SKM-1 treated with dmso at 0.1 percent for 144 hours (cell line): ENCODE results near the gene ESCO1.

ENCODE experiments used
- DNase-seq: peaks from one replicate; lab custom pipeline; 2025; ENCODE audit not compliant: unreplicated experiment; lab: John Stamatoyannopoulos, UW

ESCO1 gene

GRCh38 chr18:21489919-21490495 lies 110.5 kb downstream of the ESCO1 start:
- no peak for DNase-seq

- peak; percentile 43 for DNase-seq
Measured at GRCh38 chr18:21489119-21489750, 111.3 kb downstream of the ESCO1 start.

GRCh38 chr18:21486905-21487437 lies 113.5 kb downstream of the ESCO1 start:
- DNase-seq, result no peak

GRCh38 chr18:21484851-21485636 lies 115.5 kb downstream of the ESCO1 start:
- DNase-seq, result no peak

GRCh38 chr18:21483051-21483450 lies 117.5 kb downstream of the ESCO1 start:
- no peak for DNase-seq

GRCh38 chr18:21481739-21482138 lies 118.8 kb downstream of the ESCO1 start:
- DNase-seq, result no peak

GRCh38 chr18:21479721-21480120 lies 120.8 kb downstream of the ESCO1 start:
- DNase-seq, result no peak
